Osteoblast (primary cell): ENCODE data around the gene RAB19. TPM values are rescaled to one million over a fixed set of nuclear protein-coding genes. Genes with fewer than 3 reads are reported as not detected.

Source experiments
- DNase-seq: peaks from one replicate; pipeline ENCODE4 v3.0.0; 2011; ENCODE audit warnings: low spot score, mixed read lengths; ENCODE audit not compliant: insufficient read length; ENCODE audit errors: missing footprints
- H2AFZ ChIP-seq: 2 replicates; pipeline ENCODE4 v1.6.0; 2011; ENCODE audit warnings: mild to moderate bottlenecking, low read length
- H3K27ac ChIP-seq: 2 replicates; pipeline ENCODE4 v1.5.1; 2011; ENCODE audit warnings: mild to moderate bottlenecking, low read depth, low read length, moderate library complexity
- H3K27me3 ChIP-seq: 2 replicates; pipeline ENCODE4 v1.6.0; 2012; ENCODE audit warnings: mild to moderate bottlenecking, control low read depth, inconsistent platforms, low read length, moderate library complexity; ENCODE audit not compliant: insufficient read depth
- H3K36me3 ChIP-seq: 2 replicates; pipeline ENCODE4 v1.5.1; 2011; ENCODE audit warnings: mild to moderate bottlenecking, low read length, control low read depth, moderate library complexity; ENCODE audit not compliant: insufficient read depth
- H3K4me1 ChIP-seq: 2 replicates; pipeline ENCODE4 v1.5.1; 2011; ENCODE audit warnings: mild to moderate bottlenecking, low read length, control low read depth, moderate library complexity; ENCODE audit not compliant: insufficient read depth
- H3K4me2 ChIP-seq: 2 replicates; pipeline ENCODE4 v1.6.0; 2011; ENCODE audit warnings: mild to moderate bottlenecking, low read length; ENCODE audit not compliant: insufficient read depth
- H3K4me3 ChIP-seq: fragments of 200-600 bp; sonication (generic); 3 replicates; pipeline ENCODE4 v1.5.1; 2012; ENCODE audit warnings: mild to moderate bottlenecking, low read length, inconsistent platforms; ENCODE audit not compliant: insufficient read depth
- H3K79me2 ChIP-seq: 2 replicates; pipeline ENCODE4 v1.6.0; 2012; ENCODE audit warnings: mild to moderate bottlenecking, low read length, control low read depth, inconsistent platforms; ENCODE audit not compliant: insufficient read depth
- H3K9me3 ChIP-seq: 2 replicates; pipeline ENCODE4 v1.5.1; 2011; ENCODE audit warnings: low read depth, low read length, control low read depth
- H4K20me1 ChIP-seq: 2 replicates; pipeline ENCODE4 v1.6.0; 2012; ENCODE audit warnings: mild to moderate bottlenecking, low read length, control low read depth; ENCODE audit not compliant: insufficient read depth
- total RNA-seq: library from RNA; depleted of rRNA; stranded (reverse); fragments of >200 nt; gene quantifications from 2 replicates; pipeline ENCODE4 v1.2.3, GENCODE V29; 2012
- TF ChIP-seq, protein P1 (sequence below): IDR thresholded peaks from 2 replicates; pipeline ENCODE4 v1.5.1; 2011; ENCODE audit warnings: mild to moderate bottlenecking, low read depth, low read length, moderate library complexity; ENCODE audit errors: extremely low read depth

Gene RAB19
- not detected in 2 replicates for total RNA-seq

GRCh38 chr7:140403878-140404564 lies at the start of gene RAB19:
TSS of gene RAB19 (plus strand) at chr7:140404058. CDS start at chr7:140407647, 3,589 bp downstream.
- DNase-seq: no peak
- Histone ChIP-seq H3K4me3 (peak within 1 kb of the TSS; percentile 60), H3K4me2 (peak within 1 kb of the TSS; percentile 72)

GRCh38 chr7:140358024-140358411 lies 45.8 kb upstream of the RAB19 start:
- Histone ChIP-seq H2AFZ (no peak overlapping the region), H3K36me3 (peaks cover 13% of the 10 kb centered on the region), H3K79me2 (no peaks in the 10 kb centered on the region), H3K4me1 (no peaks in the 10 kb centered on the region), H3K27ac (no peak overlapping the region), H3K4me3 (no peak overlapping the region), H3K27me3 (no peaks in the 10 kb centered on the region), H3K4me2 (no peak overlapping the region), H4K20me1 (no peaks in the 10 kb centered on the region), H3K9me3 (no peaks in the 10 kb centered on the region)
- TF ChIP-seq, protein P1, sequence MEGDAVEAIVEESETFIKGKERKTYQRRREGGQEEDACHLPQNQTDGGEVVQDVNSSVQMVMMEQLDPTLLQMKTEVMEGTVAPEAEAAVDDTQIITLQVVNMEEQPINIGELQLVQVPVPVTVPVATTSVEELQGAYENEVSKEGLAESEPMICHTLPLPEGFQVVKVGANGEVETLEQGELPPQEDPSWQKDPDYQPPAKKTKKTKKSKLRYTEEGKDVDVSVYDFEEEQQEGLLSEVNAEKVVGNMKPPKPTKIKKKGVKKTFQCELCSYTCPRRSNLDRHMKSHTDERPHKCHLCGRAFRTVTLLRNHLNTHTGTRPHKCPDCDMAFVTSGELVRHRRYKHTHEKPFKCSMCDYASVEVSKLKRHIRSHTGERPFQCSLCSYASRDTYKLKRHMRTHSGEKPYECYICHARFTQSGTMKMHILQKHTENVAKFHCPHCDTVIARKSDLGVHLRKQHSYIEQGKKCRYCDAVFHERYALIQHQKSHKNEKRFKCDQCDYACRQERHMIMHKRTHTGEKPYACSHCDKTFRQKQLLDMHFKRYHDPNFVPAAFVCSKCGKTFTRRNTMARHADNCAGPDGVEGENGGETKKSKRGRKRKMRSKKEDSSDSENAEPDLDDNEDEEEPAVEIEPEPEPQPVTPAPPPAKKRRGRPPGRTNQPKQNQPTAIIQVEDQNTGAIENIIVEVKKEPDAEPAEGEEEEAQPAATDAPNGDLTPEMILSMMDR: no peak
- DNase-seq: no peak

More at GRCh38 chr7:140403878-140404564, at the start of gene RAB19:
- Histone ChIP-seq H3K4me1 (peaks cover 5% of the 10 kb centered on the region), H3K79me2 (no peaks in the 10 kb centered on the region), H4K20me1 (no peaks in the 10 kb centered on the region), H3K9me3 (no peaks in the 10 kb centered on the region), H2AFZ (peak within 1 kb of the TSS; percentile 62), H3K36me3 (no peaks in the 10 kb centered on the region), H3K27me3 (peaks cover 18% of the 10 kb centered on the region), H3K27ac (no peak within 1 kb of the TSS)
- TF ChIP-seq, protein P1: no peak

GRCh38 chr7:140358412-140359051 lies 45.3 kb upstream of the RAB19 start:
- no peak overlapping the region for H2AFZ ChIP-seq
- TF ChIP-seq, protein P1: no peak
- no peaks in the 10 kb centered on the region for H3K9me3 ChIP-seq
- DNase-seq: peak; percentile 37
- H3K27ac ChIP-seq: no peak overlapping the region
- no peaks in the 10 kb centered on the region for H3K4me1 ChIP-seq
- peaks cover 12% of the 10 kb centered on the region for H3K36me3 ChIP-seq
- H3K4me3 ChIP-seq: no peak overlapping the region
- no peaks in the 10 kb centered on the region for H3K79me2 ChIP-seq
- no peak overlapping the region for H3K4me2 ChIP-seq
- no peaks in the 10 kb centered on the region for H3K27me3 ChIP-seq
- H4K20me1 ChIP-seq: no peaks in the 10 kb centered on the region

DNA sequence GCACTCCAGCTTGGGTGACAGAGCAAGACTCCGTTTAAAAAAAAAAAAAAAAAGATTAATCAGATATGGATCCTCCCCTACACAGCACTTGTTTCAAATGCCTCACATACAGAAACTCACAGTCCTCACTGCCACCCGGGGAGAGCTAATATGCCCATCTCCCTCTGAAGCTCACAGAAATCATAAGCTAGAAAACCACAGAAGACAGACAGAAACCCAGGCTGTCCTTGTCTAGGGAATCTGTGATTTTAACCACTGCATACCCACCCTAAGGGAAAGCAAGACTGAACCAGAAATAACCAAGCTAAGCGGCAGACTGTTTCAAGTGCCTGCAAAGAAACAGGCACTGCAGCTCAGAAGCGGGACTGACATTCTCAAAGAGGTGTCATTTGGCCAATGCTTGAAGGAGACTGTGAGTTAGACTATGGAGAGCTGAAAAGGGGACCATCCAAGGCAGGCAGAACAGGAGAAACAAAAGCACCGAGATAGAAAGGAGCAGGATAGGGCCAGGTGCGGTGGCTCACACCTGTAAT lies 43.1 kb upstream of the RAB19 start:
- H4K20me1 ChIP-seq: no peaks in the 10 kb centered on the region
- no peak overlapping the region for H3K4me3 ChIP-seq
- H3K4me1 ChIP-seq: no peaks in the 10 kb centered on the region

More for the DNA sequence above, 43.1 kb upstream of the RAB19 start:
- TF ChIP-seq, protein P1: no peak
- H3K27ac ChIP-seq: no peak overlapping the region
- peak; percentile 78 for DNase-seq
- no peaks in the 10 kb centered on the region for H3K27me3 ChIP-seq
- H3K4me2 ChIP-seq: no peak overlapping the region
- H2AFZ ChIP-seq: no peak overlapping the region
- H3K79me2 ChIP-seq: no peaks in the 10 kb centered on the region
- peaks cover 4% of the 10 kb centered on the region for H3K36me3 ChIP-seq
- no peaks in the 10 kb centered on the region for H3K9me3 ChIP-seq
